Omental fat pad (tissue), 4 donors: ENCODE data around the gene ZMIZ1. TPM values are rescaled to one million over a fixed set of nuclear protein-coding genes. Genes with fewer than 3 reads are reported as not detected.

Experiments used
- ATAC-seq: fragments of 150-250 bp; one replicate; pipeline ENCODE4 v1.9.1; 2016; ENCODE audit warnings: mild to moderate bottlenecking, moderate library complexity; ENCODE audit not compliant: low FRiP score
- DNase-seq: peaks from one replicate; pipeline ENCODE4 v3.0.0-alpha.2; 2019; ENCODE audit warnings: low spot score
- CTCF ChIP-seq, 3 donors: fragments of 450-650 bp; IDR thresholded peaks; one replicate each; pipeline ENCODE4 v1.5.1; 2016 to 2017; ENCODE audit warnings: antibody characterized with exemption in 3 of 3, mild to moderate bottlenecking in 3 of 3, moderate library complexity in 2 of 3
- total RNA-seq, 4 donors: library from RNA; depleted of rRNA; stranded (reverse); fragments of >200 nt; gene quantifications; one replicate each; pipeline ENCODE4 v1.1.0, GENCODE V29; 2016

Gene ZMIZ1
- total RNA-seq, 4 donors from 2014 or later = 24.2 to 64.8 (median 43.1) TPM

GRCh38 chr10:79239924-79240581 lies 171.3 kb downstream of the ZMIZ1 start:
- no peak for ATAC-seq
- no peak for TF ChIP-seq CTCF (IDR thresholded peaks at IDR 0.05)

GRCh38 chr10:79241629-79241989 lies 172.8 kb downstream of the ZMIZ1 start:
- ATAC-seq (no peak), DNase-seq (no peak)
- TF ChIP-seq CTCF (IDR thresholded peaks at IDR 0.05) = no peak

More at GRCh38 chr10:79239924-79240581, 171.3 kb downstream of the ZMIZ1 start:
- DNase-seq = no peak

GRCh38 chr10:79241990-79242619 lies 173.3 kb downstream of the ZMIZ1 start:
- no peak for TF ChIP-seq CTCF (IDR thresholded peaks at IDR 0.05)
- no peak for DNase-seq
- ATAC-seq = peak; percentile 53

GRCh38 chr10:79242620-79243152 lies 173.9 kb downstream of the ZMIZ1 start:
- DNase-seq (no peak), ATAC-seq (peak; percentile 33)

GRCh38 chr10:79243181-79244067 lies 174.7 kb downstream of the ZMIZ1 start:
- DNase-seq (no peak), ATAC-seq (no peak)
- TF ChIP-seq CTCF (IDR thresholded peaks at IDR 0.05) = no peak

More at GRCh38 chr10:79242620-79243152, 173.9 kb downstream of the ZMIZ1 start:
- TF ChIP-seq CTCF (IDR thresholded peaks at IDR 0.05) = no peak

- DNase-seq (no peak), ATAC-seq (no peak)
- no peak for TF ChIP-seq CTCF (IDR thresholded peaks at IDR 0.05)
These were observed 175.3 kb downstream of the ZMIZ1 start for GRCh38 chr10:79244068-79244442.
